Measurements from ENCODE around the gene ASCC1.
"Not testable (repeated sequence)": the region's sequence is repeated elsewhere in the genome, so short reads cannot be mapped to it uniquely, and the experiment has no call there.

ASCC1 gene

GRCh38 chr10:72228318-72228751, 12.3 kb upstream of the ASCC1 start:
- no peak for TF ChIP-seq CTCF (IDR thresholded peaks at IDR 0.05)
- H3K4me1 ChIP-seq (ENCODE audit: control insufficient read depth in 1 of 2, insufficient read depth in 1 of 2, low read depth in 1 of 2, low read length in 1 of 2) = peaks cover 7% of the 10 kb centered on the region in 2 experiments
- peaks cover 47% of the 10 kb centered on the region for H3K36me3 ChIP-seq
- H3K4me3 ChIP-seq (ENCODE audit: low read depth in 1 of 2, low read length in 1 of 2) = no peak overlapping the region
- H3K27me3 ChIP-seq = no peaks in the 10 kb centered on the region
- H3K9me3 ChIP-seq = no peaks in the 10 kb centered on the region
- H3K27ac ChIP-seq = no peak overlapping the region

- Histone ChIP-seq H3K4me3 (ENCODE audit: low read depth in 1 of 2, low read length in 1 of 2) (no peak overlapping the region), H3K4me1 (ENCODE audit: control insufficient read depth in 1 of 2, insufficient read depth in 1 of 2, low read depth in 1 of 2, low read length in 1 of 2) (peaks cover 10 to 12% of the 10 kb centered on the region in 2 experiments), H3K27me3 (no peaks in the 10 kb centered on the region), H3K9me3 (no peaks in the 10 kb centered on the region), H3K36me3 (peaks cover 42% of the 10 kb centered on the region), H3K27ac (no peak overlapping the region)
- no peak for TF ChIP-seq CTCF (IDR thresholded peaks at IDR 0.05)
Observed at GRCh38 chr10:72227826-72228225, 11.8 kb upstream of the ASCC1 start.

DNA sequence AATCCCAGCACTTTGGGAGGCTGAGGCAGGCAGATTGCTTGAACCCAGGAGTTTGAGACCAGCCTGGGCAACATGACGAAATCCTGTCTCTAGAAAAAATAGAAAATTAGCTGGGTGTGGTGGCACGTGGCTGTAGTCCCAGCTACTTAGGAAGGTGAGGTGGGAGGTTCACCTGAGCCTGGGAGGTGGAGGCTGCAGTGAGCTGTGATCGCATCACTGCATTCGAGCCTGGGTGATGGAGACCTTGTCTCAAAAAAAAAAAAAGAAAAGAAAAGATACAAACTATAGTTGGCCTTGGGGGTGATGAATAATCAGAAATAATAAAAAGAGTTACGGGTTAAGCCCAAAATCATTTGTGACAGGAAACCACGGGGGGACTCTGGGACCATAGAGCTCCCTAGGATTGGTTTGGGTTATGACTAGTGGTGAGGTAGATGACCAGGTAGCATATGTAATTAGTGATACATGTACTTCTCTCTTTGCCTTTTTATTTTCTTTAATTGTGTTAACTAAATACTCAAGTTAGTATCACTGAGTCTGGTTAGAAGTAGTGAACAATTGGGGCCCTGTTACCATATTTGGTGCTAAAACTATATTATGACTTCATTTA, 10.4 kb upstream of the ASCC1 start:
- H3K27me3 ChIP-seq = no peaks in the 10 kb centered on the region
- H3K4me1 ChIP-seq (ENCODE audit: control insufficient read depth in 1 of 2, insufficient read depth in 1 of 2, low read depth in 1 of 2, low read length in 1 of 2) = peaks cover 10 to 12% of the 10 kb centered on the region in 2 experiments
- no peak for TF ChIP-seq CTCF (IDR thresholded peaks at IDR 0.05)
- H3K36me3 ChIP-seq = peaks cover 38% of the 10 kb centered on the region
- no peak overlapping the region for H3K27ac ChIP-seq
- no peaks in the 10 kb centered on the region for H3K9me3 ChIP-seq
- H3K4me3 ChIP-seq (ENCODE audit: low read depth in 1 of 2, low read length in 1 of 2) = no peak overlapping the region

DNA sequence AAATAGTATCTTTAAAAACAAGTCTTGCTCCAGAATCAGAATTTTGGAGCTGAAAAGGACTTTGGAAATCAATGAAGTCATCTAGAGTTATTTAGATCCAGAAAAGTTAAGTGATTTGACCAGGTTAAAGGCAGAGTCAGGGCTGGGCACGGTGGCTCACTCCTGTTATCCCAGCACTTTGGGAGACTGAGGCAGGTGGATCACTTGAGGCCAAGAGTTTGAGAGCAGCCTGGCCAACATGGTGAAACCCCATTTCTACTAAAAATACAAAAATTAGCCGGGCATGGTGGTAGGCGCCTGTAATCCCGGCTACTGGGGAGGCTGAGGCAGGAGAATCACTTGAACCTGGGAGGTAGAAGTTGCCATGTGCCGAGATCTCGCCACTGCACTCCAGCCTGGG, 8.1 kb upstream of the ASCC1 start:
- Histone ChIP-seq H3K27ac (peak overlapping the region; percentile 51), H3K4me1 (ENCODE audit: control insufficient read depth in 1 of 2, insufficient read depth in 1 of 2, low read depth in 1 of 2, low read length in 1 of 2) (peaks cover 10 to 12% of the 10 kb centered on the region in 2 experiments), H3K36me3 (peaks cover 33% of the 10 kb centered on the region)
- H3K4me3 ChIP-seq (ENCODE audit: low read depth in 1 of 2, low read length in 1 of 2); H3K9me3 ChIP-seq; H3K27me3 ChIP-seq: not testable (repeated sequence)

DNA sequence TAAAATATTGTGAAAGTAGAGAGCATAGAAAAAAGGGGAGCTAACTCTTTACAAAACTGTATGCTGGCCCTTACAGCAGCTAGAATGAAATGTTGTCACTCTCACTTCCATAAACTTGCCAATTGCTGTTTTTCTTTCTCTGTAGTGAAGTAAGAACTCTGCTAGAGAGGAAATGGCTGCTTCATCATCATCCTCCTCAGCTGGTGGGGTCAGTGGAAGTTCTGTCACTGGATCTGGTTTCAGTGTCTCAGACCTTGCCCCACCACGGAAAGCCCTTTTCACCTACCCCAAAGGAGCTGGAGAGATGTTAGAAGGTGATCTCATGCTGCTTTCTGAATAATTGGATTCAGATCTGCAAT, 7.6 kb upstream of the ASCC1 start:
- Histone ChIP-seq H3K36me3 (peaks cover 33% of the 10 kb centered on the region), H3K9me3 (no peaks in the 10 kb centered on the region), H3K27me3 (no peaks in the 10 kb centered on the region), H3K4me1 (ENCODE audit: control insufficient read depth in 1 of 2, insufficient read depth in 1 of 2, low read depth in 1 of 2, low read length in 1 of 2) (peaks cover 11 to 14% of the 10 kb centered on the region in 2 experiments), H3K27ac (peak overlapping the region; percentile 51), H3K4me3 (ENCODE audit: low read depth in 1 of 2, low read length in 1 of 2) (no peak overlapping the region)
- TF ChIP-seq CTCF (IDR thresholded peaks at IDR 0.05) = no peak

DNA sequence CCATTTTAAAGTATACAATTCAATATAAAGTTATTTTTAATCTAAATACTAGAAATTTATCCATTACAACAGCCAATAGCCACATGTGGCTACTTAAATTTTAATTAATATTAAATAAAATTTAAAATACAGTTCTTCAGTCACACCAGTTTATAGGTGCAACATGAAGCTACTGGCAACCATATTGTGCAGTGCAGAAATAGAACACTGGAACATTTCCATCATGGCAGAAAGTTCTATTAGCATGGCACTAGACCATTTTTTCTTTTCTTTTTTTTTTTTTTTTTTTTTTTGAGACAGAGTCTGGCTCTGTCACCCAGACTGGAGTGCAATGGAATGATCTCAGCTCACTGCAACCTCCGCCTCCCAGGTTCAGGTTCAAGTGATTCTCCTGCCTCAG, 5.2 kb upstream of the ASCC1 start:
- TF ChIP-seq CTCF (IDR thresholded peaks at IDR 0.05) = no peak
- peaks cover 31 to 32% of the 10 kb centered on the region in 2 experiments for H3K4me1 ChIP-seq (ENCODE audit: control insufficient read depth in 1 of 2, insufficient read depth in 1 of 2, low read depth in 1 of 2, low read length in 1 of 2)
- no peaks in the 10 kb centered on the region for H3K9me3 ChIP-seq
- no peak overlapping the region for H3K27ac ChIP-seq
- peaks cover 25% of the 10 kb centered on the region for H3K36me3 ChIP-seq
- H3K4me3 ChIP-seq (ENCODE audit: low read depth in 1 of 2, low read length in 1 of 2) = no peak overlapping the region
- no peaks in the 10 kb centered on the region for H3K27me3 ChIP-seq

All from neutrophil (primary cell).